Heart left ventricle (tissue), 13 donors: ENCODE results near the gene CPD.

Source experiments
- CTCF ChIP-seq, 12 donors: fragments of 200-600 bp; sonication (generic) in 4 of 12; IDR thresholded peaks; one replicate each; pipeline versions ENCODE4 v1.5.0 to v1.8.0; 2018 to 2022; ENCODE audit warnings: antibody characterized with exemption in 12 of 12, mild to moderate bottlenecking in 5 of 12
- POLR2A ChIP-seq, 2 donors: fragments of 450-650 bp; IDR thresholded peaks; one replicate each; pipeline ENCODE4 v1.6.1; 2017; ENCODE audit warnings: antibody characterized with exemption in 2 of 2, mild to moderate bottlenecking in 2 of 2, moderate library complexity in 2 of 2
- donor health status: ischemic (EF 13 %, LVEDD 7.1; RV severe dilation, severe dysfunction).
- donor health status: DM: no; HTN: yes; CAD: no.
- donor health status: DM: no; HTN: no; CAD: no.
- donor health status: ischemic (EF 25% LVEDD 6.9; RV normal size, moderate dysfunction).
- donor health status: ischemic (EF 25% LVEDD 5.7; RV mildly dilated, moderate dysfunction).
- donor health status: ischemic (EF 35%, LVEDD 5.7; RV mildly dilated, moderate dysfunction).
- donor health status: nonischemic (EF 11% LVEDD 7.7; RV severe dilation, severe dysfunction).
- donor health status: DM: yes; HTN: yes; CAD: no.
- donor health status: PGD.
- donor health status: ischemic (EF 29% LVEDD 5.4; RV normal size, mild dysfunction).
- donor health status: nonischemic (EF 23%, LVEDD 6.1; RV moderate dilation, normal function).

GRCh38 chr17:30426292-30426691 is 47.6 kb downstream of the CPD start:
- TF ChIP-seq CTCF (IDR thresholded peaks at IDR 0.05): no peak
- TF ChIP-seq POLR2A (IDR thresholded peaks at IDR 0.05): no peak
